ENCODE measurements around the gene NEXN.
"Not testable (repeated sequence)": the region's sequence is repeated elsewhere in the genome, so short reads cannot be mapped to it uniquely, and the experiment has no call there.

- TF ChIP-seq CTCF (IDR thresholded peaks at IDR 0.05); RAD21 (IDR thresholded peaks at IDR 0.05; ENCODE audit: low read length); TAF1 (IDR thresholded peaks at IDR 0.05; ENCODE audit: borderline replicate concordance, low read depth, low read length); POLR2AphosphoS5 (IDR thresholded peaks at IDR 0.05; ENCODE audit: low read depth, low read length); MXI1 (IDR thresholded peaks at IDR 0.05; ENCODE audit: low read depth, low read length); SMC3 (IDR thresholded peaks at IDR 0.05; ENCODE audit: low read depth, low read length); GATA2 (CRISPR knock-in tag; IDR thresholded peaks at IDR 0.05); FOXJ3 (CRISPR knock-in tag; IDR thresholded peaks at IDR 0.05); USF1 (IDR thresholded peaks at IDR 0.05; ENCODE audit: borderline replicate concordance, low read depth): not testable (repeated sequence)
Observed at GRCh38 chr1:77983352-77983996, 95.0 kb downstream of the NEXN start.
